ENCODE measurements around the gene NUDT4B. TPM values are rescaled to one million over a fixed set of nuclear protein-coding genes. Genes with fewer than 3 reads are reported as not detected.
"Not testable (repeated sequence)": the region's sequence is repeated elsewhere in the genome, so short reads cannot be mapped to it uniquely, and the experiment has no call there.

The NUDT4B gene
- polyA plus RNA-seq, 1 donor (not counting 4 experiments of a cell fraction or from before 2014, with no cell fraction given) = 8.7 TPM

GRCh38 chr1:148734311-148734662, 14.3 kb upstream of the NUDT4B start:
- dilution Hi-C loops (cut with MboI; ENCODE audit: extremely low pct_ligation_motif_present, low sequenced_read_pairs); DNase-seq (ENCODE audit: low read depth, low spot score); H3K4me3 ChIP-seq (ENCODE audit: control insufficient read depth in 2 of 3, extremely low read depth in 1 of 3, insufficient read depth in 2 of 3, low read depth in 1 of 3, low read length in 3 of 3); H3K9me3 ChIP-seq (ENCODE audit: control insufficient read depth, low read depth, low read length); H2AFZ ChIP-seq (ENCODE audit: control insufficient read depth, low read length); H3K9me1 ChIP-seq (ENCODE audit: control insufficient read depth, extremely low read depth, insufficient read depth, low read length); H3K9ac ChIP-seq (ENCODE audit: control insufficient read depth, extremely low read depth, insufficient read depth, low read length); FAIRE-seq; H3K4me2 ChIP-seq (ENCODE audit: control insufficient read depth, extremely low read depth, insufficient read depth, low read depth, low read length); H3K4me1 ChIP-seq (ENCODE audit: control insufficient read depth, extremely low read depth, insufficient read depth, low read length); H4K20me1 ChIP-seq (ENCODE audit: control insufficient read depth, extremely low read depth, insufficient read depth, low read length); H3K79me2 ChIP-seq (ENCODE audit: control insufficient read depth, insufficient read depth, low read length); H3K27me3 ChIP-seq (ENCODE audit: control insufficient read depth, extremely low read depth, insufficient read depth, low read length); H3K27ac ChIP-seq (ENCODE audit: control insufficient read depth, insufficient read depth, low read length); H3K36me3 ChIP-seq (ENCODE audit: control insufficient read depth in 2 of 2, extremely low read depth in 1 of 2, insufficient read depth in 2 of 2, low read length in 2 of 2): not testable (repeated sequence)

DNA sequence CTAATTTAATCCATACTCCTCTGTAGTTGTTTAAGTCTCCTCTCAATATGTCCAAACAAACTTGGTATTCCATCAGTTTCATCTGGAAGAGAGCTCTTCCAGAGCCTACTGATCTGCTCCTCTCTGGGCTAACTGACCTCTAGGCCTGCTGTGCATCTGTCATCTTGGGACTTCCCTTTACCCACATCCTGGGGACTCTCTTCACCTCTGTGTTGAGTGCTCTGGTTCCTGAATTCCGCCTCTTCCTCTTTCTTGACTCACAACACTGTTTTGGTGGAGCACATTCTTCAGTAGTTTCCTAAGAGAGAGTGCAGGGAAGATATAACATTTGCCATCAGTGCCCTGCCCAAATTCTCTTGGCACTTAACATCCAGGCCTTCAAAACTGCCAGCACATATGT, 13.0 kb upstream of the NUDT4B start:
- FAIRE-seq = peak; percentile 26
- dilution Hi-C loops (cut with MboI; ENCODE audit: extremely low pct_ligation_motif_present, low sequenced_read_pairs); H3K9ac ChIP-seq (ENCODE audit: control insufficient read depth, extremely low read depth, insufficient read depth, low read length): not testable (repeated sequence)

GRCh38 chr1:148738667-148739066, 9.9 kb upstream of the NUDT4B start:
- H3K9me3 ChIP-seq (ENCODE audit: control insufficient read depth, low read depth, low read length); H3K9ac ChIP-seq (ENCODE audit: control insufficient read depth, extremely low read depth, insufficient read depth, low read length); H4K20me1 ChIP-seq (ENCODE audit: control insufficient read depth, extremely low read depth, insufficient read depth, low read length); H3K79me2 ChIP-seq (ENCODE audit: control insufficient read depth, insufficient read depth, low read length); DNase-seq (ENCODE audit: low read depth, low spot score); H2AFZ ChIP-seq (ENCODE audit: control insufficient read depth, low read length); H3K9me1 ChIP-seq (ENCODE audit: control insufficient read depth, extremely low read depth, insufficient read depth, low read length); H3K36me3 ChIP-seq (ENCODE audit: control insufficient read depth in 2 of 2, extremely low read depth in 1 of 2, insufficient read depth in 2 of 2, low read length in 2 of 2); H3K27ac ChIP-seq (ENCODE audit: control insufficient read depth, insufficient read depth, low read length); H3K4me3 ChIP-seq (ENCODE audit: control insufficient read depth in 2 of 3, extremely low read depth in 1 of 3, insufficient read depth in 2 of 3, low read depth in 1 of 3, low read length in 3 of 3); H3K4me2 ChIP-seq (ENCODE audit: control insufficient read depth, extremely low read depth, insufficient read depth, low read depth, low read length); H3K4me1 ChIP-seq (ENCODE audit: control insufficient read depth, extremely low read depth, insufficient read depth, low read length); H3K27me3 ChIP-seq (ENCODE audit: control insufficient read depth, extremely low read depth, insufficient read depth, low read length); FAIRE-seq; dilution Hi-C loops (cut with MboI; ENCODE audit: extremely low pct_ligation_motif_present, low sequenced_read_pairs): not testable (repeated sequence)

More for the DNA sequence above, 13.0 kb upstream of the NUDT4B start:
- not testable (repeated sequence) for H3K9me1 ChIP-seq (ENCODE audit: control insufficient read depth, extremely low read depth, insufficient read depth, low read length); H4K20me1 ChIP-seq (ENCODE audit: control insufficient read depth, extremely low read depth, insufficient read depth, low read length); H3K36me3 ChIP-seq (ENCODE audit: control insufficient read depth in 2 of 2, extremely low read depth in 1 of 2, insufficient read depth in 2 of 2, low read length in 2 of 2); H3K27ac ChIP-seq (ENCODE audit: control insufficient read depth, insufficient read depth, low read length); H3K79me2 ChIP-seq (ENCODE audit: control insufficient read depth, insufficient read depth, low read length); H2AFZ ChIP-seq (ENCODE audit: control insufficient read depth, low read length); H3K4me3 ChIP-seq (ENCODE audit: control insufficient read depth in 2 of 3, extremely low read depth in 1 of 3, insufficient read depth in 2 of 3, low read depth in 1 of 3, low read length in 3 of 3); H3K27me3 ChIP-seq (ENCODE audit: control insufficient read depth, extremely low read depth, insufficient read depth, low read length); DNase-seq (ENCODE audit: low read depth, low spot score); H3K9me3 ChIP-seq (ENCODE audit: control insufficient read depth, low read depth, low read length); H3K4me1 ChIP-seq (ENCODE audit: control insufficient read depth, extremely low read depth, insufficient read depth, low read length); H3K4me2 ChIP-seq (ENCODE audit: control insufficient read depth, extremely low read depth, insufficient read depth, low read depth, low read length)

DNA sequence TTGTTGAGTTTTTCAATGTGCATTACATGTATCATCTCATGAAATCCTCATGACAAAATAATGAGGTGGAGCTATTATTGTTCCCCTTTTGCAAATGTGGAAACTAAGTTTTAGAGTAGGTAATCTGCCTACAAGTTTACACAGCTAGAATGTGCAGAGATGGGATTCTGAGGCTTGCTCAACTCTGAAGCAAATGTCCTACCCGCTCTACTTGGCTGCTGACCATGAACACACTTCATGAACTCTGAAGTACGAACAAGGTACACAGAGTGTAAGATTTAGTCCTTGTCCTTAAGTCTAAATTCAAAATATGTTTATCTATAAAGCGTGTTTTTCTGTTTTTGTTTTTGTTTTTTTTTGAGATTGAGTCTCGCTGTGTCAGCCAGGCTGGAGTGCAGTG, 5.4 kb upstream of the NUDT4B start:
- H4K20me1 ChIP-seq (ENCODE audit: control insufficient read depth, extremely low read depth, insufficient read depth, low read length); H3K9me1 ChIP-seq (ENCODE audit: control insufficient read depth, extremely low read depth, insufficient read depth, low read length); H3K4me2 ChIP-seq (ENCODE audit: control insufficient read depth, extremely low read depth, insufficient read depth, low read depth, low read length); H3K9me3 ChIP-seq (ENCODE audit: control insufficient read depth, low read depth, low read length); H3K4me1 ChIP-seq (ENCODE audit: control insufficient read depth, extremely low read depth, insufficient read depth, low read length); H2AFZ ChIP-seq (ENCODE audit: control insufficient read depth, low read length); H3K9ac ChIP-seq (ENCODE audit: control insufficient read depth, extremely low read depth, insufficient read depth, low read length); H3K79me2 ChIP-seq (ENCODE audit: control insufficient read depth, insufficient read depth, low read length); dilution Hi-C loops (cut with MboI; ENCODE audit: extremely low pct_ligation_motif_present, low sequenced_read_pairs); H3K4me3 ChIP-seq (ENCODE audit: control insufficient read depth in 2 of 3, extremely low read depth in 1 of 3, insufficient read depth in 2 of 3, low read depth in 1 of 3, low read length in 3 of 3); H3K36me3 ChIP-seq (ENCODE audit: control insufficient read depth in 2 of 2, extremely low read depth in 1 of 2, insufficient read depth in 2 of 2, low read length in 2 of 2); FAIRE-seq; DNase-seq (ENCODE audit: low read depth, low spot score); H3K27me3 ChIP-seq (ENCODE audit: control insufficient read depth, extremely low read depth, insufficient read depth, low read length); H3K27ac ChIP-seq (ENCODE audit: control insufficient read depth, insufficient read depth, low read length): not testable (repeated sequence)

DNA sequence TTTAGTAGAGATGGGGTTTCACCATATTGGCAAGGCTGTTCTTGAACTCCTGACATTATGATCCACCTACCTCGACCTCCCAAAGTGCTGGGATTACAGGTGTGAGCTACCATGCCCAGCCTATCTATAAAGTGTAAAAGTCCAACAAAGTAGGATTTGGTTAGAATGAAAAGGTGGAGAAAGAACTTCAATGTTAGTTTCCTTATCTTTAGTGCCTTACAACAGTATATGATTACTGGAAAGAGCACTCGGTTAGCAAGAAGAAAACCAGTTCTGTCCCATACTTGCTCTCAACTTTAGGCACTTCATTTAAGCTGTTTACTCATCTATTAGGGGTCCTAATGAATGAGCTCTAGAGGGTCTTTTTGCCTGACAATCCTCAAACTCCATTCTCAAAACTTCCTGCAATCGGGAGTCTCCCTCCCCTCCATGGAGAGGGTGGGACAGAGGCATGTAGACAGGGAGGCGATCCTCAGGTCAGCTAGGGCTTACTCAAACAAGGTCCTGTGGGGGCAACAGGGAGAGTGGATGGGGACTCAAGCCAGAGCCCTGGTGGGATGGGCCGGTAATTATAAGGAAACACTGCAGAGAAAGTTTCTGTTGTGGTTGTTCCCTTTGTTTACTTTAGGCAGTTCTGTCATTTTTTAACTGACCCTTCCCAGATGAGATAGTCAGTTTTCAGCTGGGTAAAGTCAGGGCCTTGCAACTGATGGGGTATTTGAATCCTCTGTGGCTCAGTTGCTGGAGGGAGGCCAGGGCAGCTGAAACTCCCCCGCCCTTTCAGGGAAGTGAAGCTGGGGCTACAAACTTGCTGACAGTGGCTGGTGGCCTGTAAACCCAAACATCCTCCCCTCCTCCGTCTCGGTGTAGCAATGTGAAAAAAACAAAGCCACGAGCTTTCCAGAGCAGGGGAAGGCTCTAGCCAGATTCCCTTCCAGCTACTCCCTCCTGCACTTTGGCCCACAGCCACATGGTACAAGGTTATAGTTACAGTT, 4.6 kb upstream of the NUDT4B start:
- FAIRE-seq; H3K9me1 ChIP-seq (ENCODE audit: control insufficient read depth, extremely low read depth, insufficient read depth, low read length): not testable (repeated sequence)

More for the DNA sequence above, 4.6 kb upstream of the NUDT4B start:
- DNase-seq (ENCODE audit: low read depth, low spot score); H3K4me1 ChIP-seq (ENCODE audit: control insufficient read depth, extremely low read depth, insufficient read depth, low read length); H3K36me3 ChIP-seq (ENCODE audit: control insufficient read depth in 2 of 2, extremely low read depth in 1 of 2, insufficient read depth in 2 of 2, low read length in 2 of 2); H3K9ac ChIP-seq (ENCODE audit: control insufficient read depth, extremely low read depth, insufficient read depth, low read length); H3K27ac ChIP-seq (ENCODE audit: control insufficient read depth, insufficient read depth, low read length); H4K20me1 ChIP-seq (ENCODE audit: control insufficient read depth, extremely low read depth, insufficient read depth, low read length); H2AFZ ChIP-seq (ENCODE audit: control insufficient read depth, low read length); H3K4me3 ChIP-seq (ENCODE audit: control insufficient read depth in 2 of 3, extremely low read depth in 1 of 3, insufficient read depth in 2 of 3, low read depth in 1 of 3, low read length in 3 of 3); H3K4me2 ChIP-seq (ENCODE audit: control insufficient read depth, extremely low read depth, insufficient read depth, low read depth, low read length); dilution Hi-C loops (cut with MboI; ENCODE audit: extremely low pct_ligation_motif_present, low sequenced_read_pairs); H3K79me2 ChIP-seq (ENCODE audit: control insufficient read depth, insufficient read depth, low read length); H3K9me3 ChIP-seq (ENCODE audit: control insufficient read depth, low read depth, low read length); H3K27me3 ChIP-seq (ENCODE audit: control insufficient read depth, extremely low read depth, insufficient read depth, low read length): not testable (repeated sequence)
